Liver (tissue), 9 donors: Measurements from ENCODE around the gene CXCR6. TPM values are rescaled to one million over a fixed set of nuclear protein-coding genes. Genes with fewer than 3 reads are reported as not detected.

Experiments
- DNase-seq: peaks from one replicate; pipeline ENCODE4 v3.0.0-alpha.2; 2017; ENCODE audit warnings: low spot score
- H3K27ac ChIP-seq, 2 donors: one replicate each; pipeline ENCODE4 v1.7.0; 2013; ENCODE audit warnings: inconsistent platforms in 2 of 2, low read length in 2 of 2, control low read depth in 1 of 2, low read depth in 1 of 2, mild to moderate bottlenecking in 1 of 2
- H3K27me3 ChIP-seq, 4 donors: one replicate each; pipeline versions ENCODE4 v1.6.1 to v1.7.0; 2013; ENCODE audit warnings: low read length in 3 of 4, inconsistent platforms in 1 of 4, mild to moderate bottlenecking in 1 of 4, moderate library complexity in 1 of 4; ENCODE audit not compliant: control insufficient read depth in 4 of 4, insufficient read depth in 4 of 4
- H3K36me3 ChIP-seq, 4 donors: one replicate each; pipeline versions ENCODE4 v1.6.1 to v1.7.0; 2013; ENCODE audit warnings: low read length in 3 of 4, mild to moderate bottlenecking in 3 of 4, low read depth in 1 of 4, moderate library complexity in 1 of 4; ENCODE audit not compliant: control insufficient read depth in 4 of 4, insufficient read depth in 3 of 4
- H3K4me1 ChIP-seq, 4 donors: one replicate each; pipeline versions ENCODE4 v1.6.1 to v1.7.0; 2013; ENCODE audit warnings: low read length in 3 of 4, mild to moderate bottlenecking in 3 of 4, moderate library complexity in 1 of 4; ENCODE audit not compliant: control insufficient read depth in 4 of 4, insufficient read depth in 4 of 4
- H3K4me3 ChIP-seq, 3 donors: one replicate each; pipeline versions ENCODE4 v1.6.1 to v1.7.0; 2013; ENCODE audit warnings: low read length in 3 of 3, control low read depth in 1 of 3, low read depth in 1 of 3, mild to moderate bottlenecking in 1 of 3
- H3K9ac ChIP-seq, 2 donors: one replicate each; pipeline ENCODE4 v1.7.0; 2013; ENCODE audit warnings: low read length in 2 of 2, mild to moderate bottlenecking in 2 of 2, moderate library complexity in 2 of 2, control low read depth in 1 of 2, low read depth in 1 of 2
- H3K9me3 ChIP-seq, 4 donors: one replicate each; pipeline versions ENCODE4 v1.6.1 to v1.7.0; 2013; ENCODE audit warnings: low read length in 3 of 4; ENCODE audit not compliant: control insufficient read depth in 4 of 4
- ATF3 ChIP-seq: IDR thresholded peaks from 2 replicates; pipeline ENCODE4 v1.6.1; 2016; ENCODE audit warnings: antibody characterized with exemption
- CTCF ChIP-seq: fragments of 150-350 bp; IDR thresholded peaks from 2 replicates; pipeline ENCODE4 v1.5.1; 2017; ENCODE audit warnings: improper control_type of control experiment, low read depth, low read length; ENCODE audit not compliant: missing input control
- FOXA1 ChIP-seq: IDR thresholded peaks from 2 replicates; pipeline ENCODE4 v1.6.1; 2016; ENCODE audit warnings: antibody characterized with exemption
- GABPA ChIP-seq, 2 donors: IDR thresholded peaks in 1 of 2; conservative IDR thresholded peaks in 1 of 2; 2 replicates each; pipeline ENCODE4 v1.6.1; 2016; ENCODE audit warnings: antibody characterized with exemption in 2 of 2, mild to moderate bottlenecking in 1 of 2, moderate library complexity in 1 of 2
- HNF4G ChIP-seq: IDR thresholded peaks from 2 replicates; pipeline ENCODE4 v1.6.1; 2016; ENCODE audit warnings: antibody characterized with exemption
- MAX ChIP-seq: IDR thresholded peaks from 2 replicates; pipeline ENCODE4 v1.6.1; 2016; ENCODE audit warnings: antibody characterized with exemption
- NR2F2 ChIP-seq: IDR thresholded peaks from 2 replicates; pipeline ENCODE4 v1.6.1; 2016; ENCODE audit warnings: antibody characterized with exemption
- RAD21 ChIP-seq, 2 donors: IDR thresholded peaks; 2 replicates each; pipeline ENCODE4 v1.6.1; 2016; ENCODE audit warnings: antibody characterized with exemption in 2 of 2, mild to moderate bottlenecking in 2 of 2
- SP1 ChIP-seq: IDR thresholded peaks from 2 replicates; pipeline ENCODE4 v1.6.1; 2018; ENCODE audit warnings: antibody characterized with exemption, mild to moderate bottlenecking
- TAF1 ChIP-seq: conservative IDR thresholded peaks from 2 replicates; pipeline ENCODE4 v1.6.1; 2016; ENCODE audit warnings: antibody characterized with exemption, mild to moderate bottlenecking
- YY1 ChIP-seq: IDR thresholded peaks from 2 replicates; pipeline ENCODE4 v1.6.1; 2016; ENCODE audit warnings: antibody characterized with exemption, mild to moderate bottlenecking
- WGBS: extraction: QIAGEN DNeasy Blood & Tissue Kit; methylation state at CpG from one replicate; pipeline ENCODE4 v1.1.7; 2013; 5-methylcytosine and 5-hydroxymethylcytosine counted together
- polyA plus RNA-seq, 2 donors: library from polyadenylated mRNA; stranded (reverse) in 1 of 2; unstranded in 1 of 2; fragments of 200-250 nt in 1 of 2; fragments of >200 nt in 1 of 2; fragmentation: Nextera tagmentation in 1 of 2; extraction: Ambion mirVana in 1 of 2; gene quantifications; one replicate each; pipeline versions ENCODE4 v1.2.1 to v1.2.3, GENCODE V29; 2013 to 2015
- total RNA-seq, 2 donors: library from RNA; depleted of rRNA; stranded (reverse); fragments of >200 nt; gene quantifications; one replicate each; pipeline ENCODE4 v1.2.3, GENCODE V29; 2014
- TF ChIP-seq, protein P1 (sequence below): IDR thresholded peaks from 2 replicates; pipeline ENCODE4 v1.6.1; 2016; ENCODE audit warnings: antibody characterized with exemption, mild to moderate bottlenecking
- TF ChIP-seq, protein P2 (sequence below): IDR thresholded peaks from 2 replicates; pipeline ENCODE4 v1.6.1; 2016; ENCODE audit warnings: antibody characterized with exemption
- donor health status: healthy.
- donor health status: healthy.
- donor health status: healthy.
- donor health status: healthy.
- donor health status: healthy.

The CXCR6 gene
- total and polyA plus RNA-seq, 4 donors: 0.60 to 2.9 (median 0.96) TPM

DNA sequence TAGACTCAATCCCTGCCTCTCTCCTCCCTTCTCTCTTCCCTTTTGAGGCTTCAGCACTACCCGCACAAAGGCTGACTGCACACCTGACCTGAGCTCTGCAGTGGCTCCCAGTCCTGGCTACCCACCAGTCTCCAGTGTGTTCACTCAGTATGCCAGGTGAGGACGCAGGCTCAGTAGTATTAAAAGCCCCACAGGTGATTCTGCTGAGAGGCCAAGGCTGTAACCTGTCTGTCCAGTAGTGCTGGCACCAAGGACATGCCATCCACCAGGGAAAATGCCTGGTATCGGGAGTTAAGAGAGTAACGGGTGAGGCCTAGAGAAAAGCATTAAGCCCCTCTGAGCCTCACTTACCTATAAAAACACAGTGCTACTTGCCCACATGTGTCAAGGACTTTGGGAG is 31.4 kb downstream of the CXCR6 start (continued):
- no peak for TF ChIP-seq CTCF

DNA sequence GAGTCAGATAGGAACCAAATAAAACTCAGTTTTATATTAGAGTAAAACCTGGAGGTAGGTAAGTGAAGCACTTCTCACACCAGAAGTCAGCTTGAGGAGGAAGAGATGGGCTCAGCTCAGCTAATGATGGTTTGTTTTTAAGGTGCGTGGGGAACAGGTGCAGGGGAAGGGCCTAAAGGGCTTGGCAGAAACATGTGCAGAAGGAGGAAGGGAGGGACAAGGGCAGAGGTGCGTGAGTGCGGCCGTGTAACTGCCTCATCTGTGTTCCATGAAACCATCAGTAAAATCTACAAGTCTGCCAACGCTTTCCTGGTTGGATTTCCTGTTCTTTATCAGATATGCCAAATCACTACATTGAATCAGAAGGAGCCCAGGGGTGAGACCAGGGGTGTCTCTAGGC is 32.4 kb downstream of the CXCR6 start:
- 86% methylated on average over 5 of the region's 5 CpGs for WGBS
- DNase-seq: no peak
- H3K9me3 ChIP-seq: no peaks in the 10 kb centered on the region
- H3K9ac ChIP-seq: no peak overlapping the region
- no peaks in the 10 kb centered on the region for H3K27me3 ChIP-seq
- H3K4me1 ChIP-seq: no peaks in the 10 kb centered on the region
- peaks cover 2 to 70% (median 29%) of the 10 kb centered on the region in 4 donors for H3K36me3 ChIP-seq
- H3K27ac ChIP-seq: peak overlapping the region in 1 of 2 donors; percentile 48
- H3K4me3 ChIP-seq: no peak overlapping the region
- TF ChIP-seq ATF3 (no peak), GABPA (IDR thresholded peaks at IDR 0.05 in 1 of 2, conservative IDR thresholded peaks at IDR 0.05 in 1 of 2) (no peak), NR2F2 (no peak), YY1 (no peak), TAF1 (no peak), SP1 (no peak)

GRCh38 chr3:45976191-45977091 is 33.2 kb downstream of the CXCR6 start:
- H3K9ac ChIP-seq: no peak overlapping the region
- 89% methylated on average over 6 of the region's 6 CpGs for WGBS
- no peaks in the 10 kb centered on the region for H3K27me3 ChIP-seq
- peak overlapping the region in 1 of 2 donors; percentile 48 for H3K27ac ChIP-seq
- no peaks in the 10 kb centered on the region for H3K4me1 ChIP-seq
- TF ChIP-seq NR2F2: no peak
- no peak for TF ChIP-seq MAX
- TF ChIP-seq YY1: no peak
- no peak for TF ChIP-seq SP1
- no peak for TF ChIP-seq RAD21 (IDR thresholded peaks at IDR 0.05)
- no peak for TF ChIP-seq HNF4G
- H3K36me3 ChIP-seq: peaks cover 2 to 74% (median 33%) of the 10 kb centered on the region in 4 donors
- no peaks in the 10 kb centered on the region for H3K9me3 ChIP-seq
- DNase-seq: no peak
- H3K4me3 ChIP-seq: no peak overlapping the region

DNA sequence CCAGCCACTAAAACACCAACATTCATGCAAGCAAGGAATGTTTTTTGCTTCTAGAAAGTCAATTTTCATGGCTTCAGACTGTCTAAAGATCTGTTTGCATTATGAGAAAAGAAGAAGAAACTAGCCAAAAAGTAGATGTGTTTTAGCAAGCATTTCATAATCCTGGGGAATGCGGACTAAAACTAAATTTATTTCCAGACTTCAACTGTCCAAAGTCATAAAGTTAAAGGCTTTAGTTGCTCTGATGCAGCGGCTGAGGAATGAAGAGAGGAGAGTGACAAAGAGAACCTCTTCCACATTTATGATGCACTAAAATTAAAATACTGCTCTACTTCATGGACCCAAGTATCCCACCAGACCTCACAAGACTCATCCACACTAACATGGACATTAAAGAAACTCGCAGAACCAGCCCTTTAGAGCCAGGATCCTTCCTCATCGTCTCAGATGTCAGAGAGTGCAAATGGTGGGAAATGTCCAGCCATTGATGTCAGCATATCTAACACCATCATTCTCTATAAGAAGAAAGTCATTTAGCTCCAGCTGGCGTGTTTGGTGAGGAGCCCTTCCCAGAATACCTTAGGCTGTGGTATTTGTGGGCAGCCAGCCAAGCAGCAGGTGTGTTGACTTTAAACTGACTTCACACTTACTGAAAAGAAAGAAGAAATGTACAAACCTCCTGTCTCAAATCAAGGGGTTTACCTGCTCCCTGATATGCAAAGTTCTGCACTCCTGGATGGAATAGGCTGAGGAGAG is 34.9 kb downstream of the CXCR6 start:
- H3K4me1 ChIP-seq: no peaks in the 10 kb centered on the region
- TF ChIP-seq, protein P1, sequence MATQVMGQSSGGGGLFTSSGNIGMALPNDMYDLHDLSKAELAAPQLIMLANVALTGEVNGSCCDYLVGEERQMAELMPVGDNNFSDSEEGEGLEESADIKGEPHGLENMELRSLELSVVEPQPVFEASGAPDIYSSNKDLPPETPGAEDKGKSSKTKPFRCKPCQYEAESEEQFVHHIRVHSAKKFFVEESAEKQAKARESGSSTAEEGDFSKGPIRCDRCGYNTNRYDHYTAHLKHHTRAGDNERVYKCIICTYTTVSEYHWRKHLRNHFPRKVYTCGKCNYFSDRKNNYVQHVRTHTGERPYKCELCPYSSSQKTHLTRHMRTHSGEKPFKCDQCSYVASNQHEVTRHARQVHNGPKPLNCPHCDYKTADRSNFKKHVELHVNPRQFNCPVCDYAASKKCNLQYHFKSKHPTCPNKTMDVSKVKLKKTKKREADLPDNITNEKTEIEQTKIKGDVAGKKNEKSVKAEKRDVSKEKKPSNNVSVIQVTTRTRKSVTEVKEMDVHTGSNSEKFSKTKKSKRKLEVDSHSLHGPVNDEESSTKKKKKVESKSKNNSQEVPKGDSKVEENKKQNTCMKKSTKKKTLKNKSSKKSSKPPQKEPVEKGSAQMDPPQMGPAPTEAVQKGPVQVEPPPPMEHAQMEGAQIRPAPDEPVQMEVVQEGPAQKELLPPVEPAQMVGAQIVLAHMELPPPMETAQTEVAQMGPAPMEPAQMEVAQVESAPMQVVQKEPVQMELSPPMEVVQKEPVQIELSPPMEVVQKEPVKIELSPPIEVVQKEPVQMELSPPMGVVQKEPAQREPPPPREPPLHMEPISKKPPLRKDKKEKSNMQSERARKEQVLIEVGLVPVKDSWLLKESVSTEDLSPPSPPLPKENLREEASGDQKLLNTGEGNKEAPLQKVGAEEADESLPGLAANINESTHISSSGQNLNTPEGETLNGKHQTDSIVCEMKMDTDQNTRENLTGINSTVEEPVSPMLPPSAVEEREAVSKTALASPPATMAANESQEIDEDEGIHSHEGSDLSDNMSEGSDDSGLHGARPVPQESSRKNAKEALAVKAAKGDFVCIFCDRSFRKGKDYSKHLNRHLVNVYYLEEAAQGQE: no peak
- TF ChIP-seq, protein P2, sequence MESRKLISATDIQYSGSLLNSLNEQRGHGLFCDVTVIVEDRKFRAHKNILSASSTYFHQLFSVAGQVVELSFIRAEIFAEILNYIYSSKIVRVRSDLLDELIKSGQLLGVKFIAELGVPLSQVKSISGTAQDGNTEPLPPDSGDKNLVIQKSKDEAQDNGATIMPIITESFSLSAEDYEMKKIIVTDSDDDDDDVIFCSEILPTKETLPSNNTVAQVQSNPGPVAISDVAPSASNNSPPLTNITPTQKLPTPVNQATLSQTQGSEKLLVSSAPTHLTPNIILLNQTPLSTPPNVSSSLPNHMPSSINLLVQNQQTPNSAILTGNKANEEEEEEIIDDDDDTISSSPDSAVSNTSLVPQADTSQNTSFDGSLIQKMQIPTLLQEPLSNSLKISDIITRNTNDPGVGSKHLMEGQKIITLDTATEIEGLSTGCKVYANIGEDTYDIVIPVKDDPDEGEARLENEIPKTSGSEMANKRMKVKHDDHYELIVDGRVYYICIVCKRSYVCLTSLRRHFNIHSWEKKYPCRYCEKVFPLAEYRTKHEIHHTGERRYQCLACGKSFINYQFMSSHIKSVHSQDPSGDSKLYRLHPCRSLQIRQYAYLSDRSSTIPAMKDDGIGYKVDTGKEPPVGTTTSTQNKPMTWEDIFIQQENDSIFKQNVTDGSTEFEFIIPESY: no peak
- no peak for TF ChIP-seq YY1
- TF ChIP-seq SP1: no peak
- no peak for TF ChIP-seq NR2F2
- no peak for TF ChIP-seq ATF3
- no peak for TF ChIP-seq FOXA1

More for the DNA sequence above, 34.9 kb downstream of the CXCR6 start:
- H3K36me3 ChIP-seq: peaks cover 2 to 81% (median 40%) of the 10 kb centered on the region in 4 donors
- no peak for DNase-seq
- no peaks in the 10 kb centered on the region for H3K27me3 ChIP-seq
- 88% methylated on average over 5 of the region's 5 CpGs for WGBS
- no peak overlapping the region for H3K9ac ChIP-seq
- H3K9me3 ChIP-seq: no peaks in the 10 kb centered on the region
- no peak overlapping the region for H3K27ac ChIP-seq
- no peak overlapping the region for H3K4me3 ChIP-seq
